K562 (cell line): ENCODE data around the gene KLK5. TPM values are rescaled to one million over a fixed set of nuclear protein-coding genes. Genes with fewer than 3 reads are reported as not detected.
A peak's percentile ranks its signal among the peaks of the same experiment; 100 is the strongest.

Source experiments
- BACH1 ChIP-seq: fragments of 200-800 bp; sonication (Bioruptor generic); IDR thresholded peaks from 2 replicates; pipeline ENCODE4 v1.6.1; 2016; ENCODE audit warnings: missing genetic modification characterization, missing compliant biosample characterization
- CBX3 ChIP-seq, 2 experiments: IDR thresholded peaks; 1 replicate in 1 of 2; 2 replicates in 1 of 2; pipeline ENCODE4 v1.6.1; 2012; ENCODE audit warnings: inconsistent platforms in 2 of 2, low read length in 2 of 2, borderline replicate concordance in 1 of 2, control low read depth in 1 of 2
- CREB3 ChIP-seq: fragments of 450-650 bp; conservative IDR thresholded peaks from 2 replicates; pipeline ENCODE4 v1.6.1; 2016; ENCODE audit warnings: missing genetic modification characterization, low read depth, mild to moderate bottlenecking, missing compliant biosample characterization, moderate library complexity
- DMBX1 ChIP-seq: fragments of 250-450 bp; sonication (Bioruptor Pico); IDR thresholded peaks from 2 replicates; pipeline ENCODE4 v1.8.0; 2022; ENCODE audit warnings: inconsistent platforms, mild to moderate bottlenecking, moderate library complexity, borderline replicate concordance
- EHMT2 ChIP-seq: fragments of 450-650 bp; IDR thresholded peaks from 2 replicates; pipeline ENCODE4 v1.6.1; 2018; ENCODE audit warnings: antibody characterized with exemption
- FOSL1 ChIP-seq: fragments of 200-800 bp; sonication (Bioruptor generic); conservative IDR thresholded peaks from 2 replicates; pipeline ENCODE4 v1.6.1; 2016; ENCODE audit warnings: missing genetic modification characterization, missing compliant biosample characterization
- FOXP1 ChIP-seq: sonication (generic); formaldehyde crosslinking; IDR thresholded peaks from 2 replicates; pipeline ENCODE4 v1.8.0; 2022; ENCODE audit warnings: mild to moderate bottlenecking, missing genetic modification reagents
- GABPB1 ChIP-seq: sonication (generic); formaldehyde crosslinking; IDR thresholded peaks from 2 replicates; pipeline ENCODE4 v1.8.0; 2022; ENCODE audit warnings: mild to moderate bottlenecking, missing genetic modification reagents
- HOMEZ ChIP-seq: fragments of 250-450 bp; sonication (Bioruptor Pico); IDR thresholded peaks from 2 replicates; pipeline ENCODE4 v1.4.0; 2020; ENCODE audit warnings: mild to moderate bottlenecking, moderate library complexity
- ILK ChIP-seq: fragments of 450-650 bp; IDR thresholded peaks from 2 replicates; pipeline ENCODE4 v1.6.1; 2016; ENCODE audit warnings: missing genetic modification characterization, low read depth, mild to moderate bottlenecking, missing compliant biosample characterization, moderate library complexity, borderline replicate concordance
- MCM5 ChIP-seq: fragments of 450-650 bp; IDR thresholded peaks from 2 replicates; pipeline ENCODE4 v1.6.1; 2016; ENCODE audit warnings: low read depth
- MIER1 ChIP-seq: fragments of 450-650 bp; IDR thresholded peaks from 2 replicates; pipeline ENCODE4 v1.6.1; 2016; ENCODE audit warnings: antibody characterized with exemption, mild to moderate bottlenecking, low read depth
- MTA2 ChIP-seq: fragments of 450-650 bp; IDR thresholded peaks from 2 replicates; pipeline ENCODE4 v1.6.1; 2016; ENCODE audit warnings: low read depth
- NFIC ChIP-seq: fragments of 450-650 bp; IDR thresholded peaks from 2 replicates; pipeline ENCODE4 v1.6.1; 2017; ENCODE audit warnings: mild to moderate bottlenecking, inconsistent platforms
- NFXL1 ChIP-seq: fragments of 450-650 bp; formaldehyde crosslinking; IDR thresholded peaks from 2 replicates; pipeline ENCODE4 v1.4.0; 2021; ENCODE audit warnings: mild to moderate bottlenecking
- NKRF ChIP-seq: fragments of 450-650 bp; IDR thresholded peaks from 2 replicates; pipeline ENCODE4 v1.6.1; 2016; ENCODE audit warnings: borderline replicate concordance
- NUFIP1 ChIP-seq: fragments of 450-650 bp; IDR thresholded peaks from 2 replicates; pipeline ENCODE4 v1.6.1; 2018; ENCODE audit not compliant: partially characterized antibody
- SMARCB1 ChIP-seq: IDR thresholded peaks from 2 replicates; pipeline ENCODE4 v1.6.1; 2011; ENCODE audit warnings: improper control_type of control experiment, low read depth; ENCODE audit not compliant: insufficient read length
- SMARCE1 ChIP-seq: fragments of 450-650 bp; IDR thresholded peaks from 2 replicates; pipeline ENCODE4 v1.7.1; 2016; ENCODE audit warnings: mild to moderate bottlenecking
- SOX6 ChIP-seq: fragments of 450-650 bp; IDR thresholded peaks from 2 replicates; pipeline ENCODE4 v1.6.1; 2014; ENCODE audit warnings: mild to moderate bottlenecking
- SRSF3 ChIP-seq: fragments of 200-400 bp; formaldehyde crosslinking; IDR thresholded peaks from 2 replicates; pipeline ENCODE4 v1.6.1; 2016; ENCODE audit warnings: mild to moderate bottlenecking, low read length, moderate library complexity; ENCODE audit not compliant: insufficient read depth
- TAF1 ChIP-seq: IDR thresholded peaks from 2 replicates; pipeline ENCODE4 v1.6.1; 2011; ENCODE audit warnings: mild to moderate bottlenecking, low read length, moderate library complexity; ENCODE audit not compliant: insufficient read depth, control insufficient read depth, severe bottlenecking; ENCODE audit errors: extremely low read depth
- TAL1 ChIP-seq: fragments of 450-650 bp; IDR thresholded peaks from 2 replicates; pipeline ENCODE4 v1.6.1; 2016; ENCODE audit warnings: mild to moderate bottlenecking
- U2AF2 ChIP-seq: fragments of 200-400 bp; formaldehyde crosslinking; optimal IDR thresholded peaks from 2 replicates; pipeline ENCODE3; 2017; ENCODE audit warnings: low read depth, mild to moderate bottlenecking, low read length
- XRCC3 ChIP-seq: fragments of 450-650 bp; IDR thresholded peaks from 2 replicates; pipeline ENCODE4 v1.6.1; 2017; ENCODE audit warnings: mild to moderate bottlenecking, moderate library complexity
- ZNF197 ChIP-seq: fragments of 200-800 bp; sonication (Bioruptor generic); IDR thresholded peaks from 2 replicates; pipeline ENCODE4 v1.6.1; 2016; ENCODE audit warnings: low read depth, missing genetic modification characterization, missing compliant biosample characterization
- ZNF311 ChIP-seq: fragments of 250-450 bp; sonication (Bioruptor Pico); IDR thresholded peaks from 2 replicates; pipeline ENCODE4 v1.4.0; 2020; ENCODE audit warnings: mild to moderate bottlenecking, moderate library complexity
- ZNF584 ChIP-seq: fragments of 200-800 bp; sonication (Bioruptor generic); IDR thresholded peaks from 2 replicates; pipeline ENCODE4 v1.6.1; 2016; ENCODE audit warnings: low read depth, mild to moderate bottlenecking, missing genetic modification characterization, missing compliant biosample characterization
- polyA plus RNA-seq, 8 experiments: library from polyadenylated mRNA; depleted of rRNA in 4 of 8; stranded (reverse) in 5 of 8; unstranded in 3 of 8; fragments of >200 nt; fragmentation: Nextera tagmentation in 2 of 8; fragmentation: Illumina TruSeq in 1 of 8; extraction: Ambion mirVana in 2 of 8; extraction: Trizol in 1 of 8; gene quantifications; 2 replicates each; pipeline versions ENCODE4 v1.2.1 to v1.2.3, GENCODE V29; 2011 to 2014; ENCODE audit warnings: inconsistent platforms in 1 of 8, missing spikeins in 1 of 8
- total RNA-seq, 7 experiments: library from RNA; depleted of rRNA in 6 of 7; stranded (reverse); fragments of >200 nt in 6 of 7; fragmentation: Illumina TruSeq in 2 of 7; extraction: Trizol in 2 of 7; gene quantifications; 2 replicates each; pipeline versions ENCODE4 v1.2.1 to v1.2.3, GENCODE V29; 2011 to 2021; ENCODE audit warnings: low replicate concordance in 1 of 7

Gene KLK5
- total and polyA plus RNA-seq, 9 of the 15 experiments (the other 6 are each of a cell fraction or from before 2014, with no cell fraction given), result not detected

- TF ChIP-seq CBX3 (IDR thresholded peaks at IDR 0.05; ENCODE audit: borderline replicate concordance in 1 of 2, low read length in 2 of 2) (peak in 1 of 2 experiments; percentile 75; a peak in 2 of 3 replicates), FOXP1 (no peak), SRSF3 (no peak), DMBX1 (CRISPR knock-in tag) (no peak; the same call in 1 of the 2 replicates), ZNF311 (CRISPR knock-in tag) (no peak), SMARCB1 (no peak), CREB3 (tag) (0 out of 2 replicates have a peak, but pooled peaks have one; percentile 52), ZNF197 (0 out of 2 replicates have a peak, but pooled peaks have one; percentile 57), BACH1 (tag) (0 out of 2 replicates have a peak, but pooled peaks have one; percentile 47), FOSL1 (tag) (no peak), ILK (tag) (no peak), MIER1 (no peak), NFIC (no peak), TAF1 (no peak), NKRF (no peak), EHMT2 (peak; percentile 92), MTA2 (peak; percentile 57; the same call in 1 of the 2 replicates), NUFIP1 (no peak), TAL1 (no peak), ZNF584 (peak; percentile 48; the same call in 1 of the 2 replicates), XRCC3 (no peak), NFXL1 (CRISPR knock-in tag) (no peak), HOMEZ (CRISPR knock-in tag) (no peak), SOX6 (no peak), SMARCE1 (no peak), GABPB1 (CRISPR knock-in tag) (peak; percentile 70; the same call in 1 of the 2 replicates), MCM5 (no peak), U2AF2 (no peak)
Observed at GRCh38 chr19:50899569-50899968, 53.3 kb downstream of the KLK5 start (continued).
